ENCODE measurements around the gene RNU2-63P.
A peak's percentile ranks its signal among the peaks of the same experiment; 100 is the strongest.
"Not testable (repeated sequence)": the region's sequence is repeated elsewhere in the genome, so short reads cannot be mapped to it uniquely, and the experiment has no call there.

The RNU2-63P gene

GRCh38 chr2:88016086-88016959 lies at the start of gene RNU2-63P:
Gene RNU2-63P (minus strand): TSS chr2:88016547.
- peak; percentile 51 to 90 (median 78) for DNase-seq

GRCh38 chr2:88061295-88061694 lies 44.9 kb upstream of the RNU2-63P start:
- no peak for DNase-seq

- DNase-seq: no peak
These were observed 44.5 kb upstream of the RNU2-63P start for GRCh38 chr2:88060907-88061275.

GRCh38 chr2:88059979-88060906 lies 43.9 kb upstream of the RNU2-63P start:
- peak in 5 of 6 experiments; percentile 2 to 62 (median 31) for DNase-seq

GRCh38 chr2:88058191-88058590 lies 41.8 kb upstream of the RNU2-63P start:
- no peak for DNase-seq

- no peak for DNase-seq
These were observed 41.1 kb upstream of the RNU2-63P start for GRCh38 chr2:88057437-88057844.

GRCh38 chr2:88055371-88056128 lies 39.2 kb upstream of the RNU2-63P start, which contains the start of gene KRCC1:
Gene KRCC1 (minus strand): TSS chr2:88055783. CDS start chr2:88028563, 27,220 bp downstream.
- peak; percentile 86 to 92 (median 90) for DNase-seq

- peak in 4 of 6 experiments; percentile 4 to 25 (median 12) for DNase-seq
These were observed 38.5 kb upstream of the RNU2-63P start for GRCh38 chr2:88054782-88055370.

- DNase-seq: no peak
These were observed 37.8 kb upstream of the RNU2-63P start for GRCh38 chr2:88053934-88054781.

GRCh38 chr2:88053296-88053695 lies 36.9 kb upstream of the RNU2-63P start:
- DNase-seq: no peak

- no peak for DNase-seq
These were observed 35.4 kb upstream of the RNU2-63P start for GRCh38 chr2:88051792-88052191.

- DNase-seq: no peak
These were observed 33.3 kb upstream of the RNU2-63P start for GRCh38 chr2:88049622-88050021.

- no peak for DNase-seq
These were observed 32.2 kb upstream of the RNU2-63P start for GRCh38 chr2:88048541-88048940.

- DNase-seq: not testable (repeated sequence)
These were observed 29.2 kb upstream of the RNU2-63P start for GRCh38 chr2:88045561-88045960.

- DNase-seq: no peak
These were observed 26.1 kb upstream of the RNU2-63P start for GRCh38 chr2:88042476-88042875.

- DNase-seq: no peak
These were observed 22.1 kb upstream of the RNU2-63P start for GRCh38 chr2:88038263-88039105.

- DNase-seq: no peak
These were observed 20.3 kb upstream of the RNU2-63P start for GRCh38 chr2:88036606-88037005.

- DNase-seq: no peak
These were observed 19.8 kb upstream of the RNU2-63P start for GRCh38 chr2:88036182-88036581.

GRCh38 chr2:88032070-88032702 lies 15.8 kb upstream of the RNU2-63P start:
- DNase-seq: no peak

- no peak for DNase-seq
These were observed 12.6 kb upstream of the RNU2-63P start for GRCh38 chr2:88028931-88029330.

All from stimulated activated naive CD4-positive, alpha-beta T cell (primary cell).